HepG2 (cell line): ENCODE data around the gene ARHGEF4. TPM values are rescaled to one million over a fixed set of nuclear protein-coding genes. Genes with fewer than 3 reads are reported as not detected.

Experiments used
- ARID2 ChIP-seq: sonication (generic); formaldehyde crosslinking; IDR thresholded peaks from 2 replicates; pipeline ENCODE4 v1.8.1; 2022; ENCODE audit warnings: mild to moderate bottlenecking, missing genetic modification reagents, borderline replicate concordance
- CBFB ChIP-seq: sonication (generic); formaldehyde crosslinking; IDR thresholded peaks from 2 replicates; pipeline ENCODE4 v1.4.0; 2020; ENCODE audit warnings: missing genetic modification reagents
- NFKB2 ChIP-seq: sonication (generic); formaldehyde crosslinking; IDR thresholded peaks from 2 replicates; pipeline ENCODE4 v1.4.0; 2020; ENCODE audit warnings: missing genetic modification reagents, borderline replicate concordance
- NR3C1 ChIP-seq: sonication (generic); formaldehyde crosslinking; IDR thresholded peaks from 2 replicates; pipeline ENCODE4 v1.4.0; 2020; ENCODE audit warnings: missing genetic modification reagents
- PITX1 ChIP-seq: sonication (generic); formaldehyde crosslinking; IDR thresholded peaks from 2 replicates; pipeline ENCODE4 v1.5.1; 2020; ENCODE audit warnings: mild to moderate bottlenecking, missing genetic modification reagents
- POLR2A ChIP-seq, 2 experiments: IDR thresholded peaks; 2 replicates each; pipeline ENCODE4 v1.6.1; 2011; ENCODE audit warnings: low read depth in 2 of 2, low read length in 2 of 2, mild to moderate bottlenecking in 1 of 2, moderate library complexity in 1 of 2; ENCODE audit not compliant: insufficient read depth in 1 of 2
- SMAD1 ChIP-seq: sonication (generic); formaldehyde crosslinking; IDR thresholded peaks from 2 replicates; pipeline ENCODE4 v1.4.0; 2020; ENCODE audit warnings: missing genetic modification reagents, low read depth, mild to moderate bottlenecking, borderline replicate concordance
- ZKSCAN8 ChIP-seq: IDR thresholded peaks from 2 replicates; pipeline ENCODE4 v1.6.1; 2016; ENCODE audit warnings: borderline replicate concordance, missing genetic modification reagents, missing compliant biosample characterization
- ZNF207 ChIP-seq: fragments of 450-650 bp; IDR thresholded peaks from 2 replicates; pipeline ENCODE4 v1.6.1; 2016; ENCODE audit warnings: antibody characterized with exemption, borderline replicate concordance
- ZNF296 ChIP-seq: sonication (generic); formaldehyde crosslinking; conservative IDR thresholded peaks from 2 replicates; pipeline ENCODE4 v1.5.0; 2020; ENCODE audit warnings: mild to moderate bottlenecking, missing genetic modification reagents
- ZNF776 ChIP-seq: sonication (generic); formaldehyde crosslinking; IDR thresholded peaks from 2 replicates; pipeline ENCODE4 v1.4.0; 2020; ENCODE audit warnings: mild to moderate bottlenecking, missing genetic modification reagents
- ZNF790 ChIP-seq: sonication (generic); formaldehyde crosslinking; IDR thresholded peaks from 2 replicates; pipeline ENCODE4 v1.8.0; 2022; ENCODE audit warnings: missing genetic modification reagents, mild to moderate bottlenecking, borderline replicate concordance
- ZSCAN31 ChIP-seq: sonication (generic); formaldehyde crosslinking; IDR thresholded peaks from 2 replicates; pipeline ENCODE4 v1.5.0; 2020; ENCODE audit warnings: low read depth, mild to moderate bottlenecking, missing genetic modification reagents
- polyA plus RNA-seq, 8 experiments: library from polyadenylated mRNA; depleted of rRNA in 3 of 8; stranded (reverse) in 7 of 8; unstranded in 1 of 8; fragments of >200 nt; fragmentation: Illumina TruSeq in 4 of 8; extraction: Trizol in 4 of 8; gene quantifications; 2 replicates each; pipeline versions ENCODE4 v1.2.1 to v1.2.3, GENCODE V29; 2011 to 2016; ENCODE audit warnings: low read depth in 4 of 8, missing spikeins in 1 of 8, mixed read lengths in 1 of 8; ENCODE audit not compliant: insufficient read depth in 1 of 8
- total RNA-seq, 5 experiments: library from RNA; depleted of rRNA; stranded (reverse); fragments of >200 nt; fragmentation: Illumina TruSeq; extraction: Trizol; gene quantifications; 2 replicates each; pipeline ENCODE4 v1.2.3, GENCODE V29; 2016; ENCODE audit warnings: low read depth in 1 of 5
- TF ChIP-seq, protein P1 (sequence below): sonication (generic); formaldehyde crosslinking; IDR thresholded peaks from 2 replicates; pipeline ENCODE4 v1.4.0; 2020; ENCODE audit warnings: missing genetic modification reagents, borderline replicate concordance
- TF ChIP-seq, protein P2 (sequence below): sonication (generic); formaldehyde crosslinking; IDR thresholded peaks from 2 replicates; pipeline ENCODE4 v1.5.1; 2020; ENCODE audit warnings: mild to moderate bottlenecking, missing genetic modification reagents, moderate library complexity
- TF ChIP-seq, protein P3 (sequence below): sonication (generic); formaldehyde crosslinking; IDR thresholded peaks from 2 replicates; pipeline ENCODE4 v1.5.1; 2020; ENCODE audit warnings: mild to moderate bottlenecking, missing genetic modification reagents
- TF ChIP-seq, protein P4 (sequence below): sonication (generic); formaldehyde crosslinking; IDR thresholded peaks from 2 replicates; pipeline ENCODE4 v1.5.0; 2020; ENCODE audit warnings: missing genetic modification reagents
- TF ChIP-seq, protein P5 (sequence below): sonication (generic); formaldehyde crosslinking; IDR thresholded peaks from 2 replicates; pipeline ENCODE4 v1.8.0; 2022; ENCODE audit warnings: missing genetic modification reagents, mild to moderate bottlenecking, moderate library complexity, borderline replicate concordance

The ARHGEF4 gene
- total and polyA plus RNA-seq, 2 of the 13 experiments (the other 11 are each of a cell fraction or from before 2014, with no cell fraction given), result 0.11 to 0.13 TPM

DNA sequence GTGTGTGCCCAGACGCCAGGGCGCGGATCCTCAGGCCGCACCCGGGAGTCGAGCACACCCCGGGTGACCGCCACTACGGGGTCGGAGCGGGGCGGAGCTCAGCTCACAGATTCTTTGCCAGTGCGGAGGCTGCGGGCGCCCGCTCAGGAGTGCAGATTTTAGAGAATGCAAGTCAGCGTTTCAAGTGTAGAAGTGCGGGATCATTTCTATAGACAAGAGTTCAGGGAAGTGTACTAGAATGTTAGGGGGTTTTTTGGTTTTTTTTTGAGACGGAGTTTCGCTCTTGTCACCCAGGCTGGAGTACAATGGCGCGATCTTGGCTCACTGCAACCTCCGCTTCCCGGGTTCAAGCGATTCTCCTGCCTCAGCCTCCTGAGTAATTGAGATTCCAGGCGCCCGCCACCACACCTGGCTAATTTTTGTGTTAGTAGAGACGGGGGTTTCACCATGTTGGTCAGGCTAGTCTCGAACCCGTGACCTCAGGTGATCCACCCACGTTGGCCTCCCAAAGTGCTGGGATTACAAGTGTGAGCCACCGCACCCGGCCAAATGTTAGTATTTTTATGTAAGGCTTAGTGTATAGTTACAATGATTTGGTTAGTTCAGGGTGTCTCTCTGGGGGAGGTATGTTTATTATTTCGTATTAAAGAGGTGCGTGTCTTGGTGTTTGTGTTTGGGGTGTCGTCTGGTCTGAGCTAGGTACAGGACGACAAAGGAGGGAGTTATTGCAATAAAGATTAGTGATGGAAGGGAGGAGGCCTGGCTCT is 257.2 kb downstream of the ARHGEF4 start (continued):
- TF ChIP-seq PITX1 (CRISPR knock-in tag), result no peak; the same call in 1 of the 2 replicates
- TF ChIP-seq CBFB (CRISPR knock-in tag), result no peak
- no peak for TF ChIP-seq ZNF790 (CRISPR knock-in tag)
- TF ChIP-seq ARID2 (CRISPR knock-in tag), result peak; percentile 23; the same call in 1 of the 2 replicates
- TF ChIP-seq NR3C1 (CRISPR knock-in tag), result no peak
- TF ChIP-seq NFKB2 (CRISPR knock-in tag), result no peak; the same call in 1 of the 2 replicates
- no peak for TF ChIP-seq ZNF776 (CRISPR knock-in tag)
- no peak for TF ChIP-seq ZKSCAN8 (CRISPR knock-in tag)
- no peak for TF ChIP-seq SMAD1 (CRISPR knock-in tag)
- no peak for TF ChIP-seq ZNF296 (CRISPR knock-in tag)
- TF ChIP-seq POLR2A (IDR thresholded peaks at IDR 0.05; ENCODE audit: insufficient read depth in 1 of 2, low read depth in 2 of 2, low read length in 2 of 2), result no peak
- TF ChIP-seq, protein P1, sequence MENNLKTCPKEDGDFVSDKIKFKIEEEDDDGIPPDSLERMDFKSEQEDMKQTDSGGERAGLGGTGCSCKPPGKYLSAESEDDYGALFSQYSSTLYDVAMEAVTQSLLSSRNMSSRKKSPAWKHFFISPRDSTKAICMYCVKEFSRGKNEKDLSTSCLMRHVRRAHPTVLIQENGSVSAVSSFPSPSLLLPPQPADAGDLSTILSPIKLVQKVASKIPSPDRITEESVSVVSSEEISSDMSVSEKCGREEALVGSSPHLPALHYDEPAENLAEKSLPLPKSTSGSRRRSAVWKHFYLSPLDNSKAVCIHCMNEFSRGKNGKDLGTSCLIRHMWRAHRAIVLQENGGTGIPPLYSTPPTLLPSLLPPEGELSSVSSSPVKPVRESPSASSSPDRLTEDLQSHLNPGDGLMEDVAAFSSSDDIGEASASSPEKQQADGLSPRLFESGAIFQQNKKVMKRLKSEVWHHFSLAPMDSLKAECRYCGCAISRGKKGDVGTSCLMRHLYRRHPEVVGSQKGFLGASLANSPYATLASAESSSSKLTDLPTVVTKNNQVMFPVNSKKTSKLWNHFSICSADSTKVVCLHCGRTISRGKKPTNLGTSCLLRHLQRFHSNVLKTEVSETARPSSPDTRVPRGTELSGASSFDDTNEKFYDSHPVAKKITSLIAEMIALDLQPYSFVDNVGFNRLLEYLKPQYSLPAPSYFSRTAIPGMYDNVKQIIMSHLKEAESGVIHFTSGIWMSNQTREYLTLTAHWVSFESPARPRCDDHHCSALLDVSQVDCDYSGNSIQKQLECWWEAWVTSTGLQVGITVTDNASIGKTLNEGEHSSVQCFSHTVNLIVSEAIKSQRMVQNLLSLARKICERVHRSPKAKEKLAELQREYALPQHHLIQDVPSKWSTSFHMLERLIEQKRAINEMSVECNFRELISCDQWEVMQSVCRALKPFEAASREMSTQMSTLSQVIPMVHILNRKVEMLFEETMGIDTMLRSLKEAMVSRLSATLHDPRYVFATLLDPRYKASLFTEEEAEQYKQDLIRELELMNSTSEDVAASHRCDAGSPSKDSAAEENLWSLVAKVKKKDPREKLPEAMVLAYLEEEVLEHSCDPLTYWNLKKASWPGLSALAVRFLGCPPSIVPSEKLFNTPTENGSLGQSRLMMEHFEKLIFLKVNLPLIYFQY (CRISPR knock-in tag), result no peak
- TF ChIP-seq, protein P2, sequence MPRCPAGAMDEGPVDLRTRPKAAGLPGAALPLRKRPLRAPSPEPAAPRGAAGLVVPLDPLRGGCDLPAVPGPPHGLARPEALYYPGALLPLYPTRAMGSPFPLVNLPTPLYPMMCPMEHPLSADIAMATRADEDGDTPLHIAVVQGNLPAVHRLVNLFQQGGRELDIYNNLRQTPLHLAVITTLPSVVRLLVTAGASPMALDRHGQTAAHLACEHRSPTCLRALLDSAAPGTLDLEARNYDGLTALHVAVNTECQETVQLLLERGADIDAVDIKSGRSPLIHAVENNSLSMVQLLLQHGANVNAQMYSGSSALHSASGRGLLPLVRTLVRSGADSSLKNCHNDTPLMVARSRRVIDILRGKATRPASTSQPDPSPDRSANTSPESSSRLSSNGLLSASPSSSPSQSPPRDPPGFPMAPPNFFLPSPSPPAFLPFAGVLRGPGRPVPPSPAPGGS, result no peak
- TF ChIP-seq, protein P3, sequence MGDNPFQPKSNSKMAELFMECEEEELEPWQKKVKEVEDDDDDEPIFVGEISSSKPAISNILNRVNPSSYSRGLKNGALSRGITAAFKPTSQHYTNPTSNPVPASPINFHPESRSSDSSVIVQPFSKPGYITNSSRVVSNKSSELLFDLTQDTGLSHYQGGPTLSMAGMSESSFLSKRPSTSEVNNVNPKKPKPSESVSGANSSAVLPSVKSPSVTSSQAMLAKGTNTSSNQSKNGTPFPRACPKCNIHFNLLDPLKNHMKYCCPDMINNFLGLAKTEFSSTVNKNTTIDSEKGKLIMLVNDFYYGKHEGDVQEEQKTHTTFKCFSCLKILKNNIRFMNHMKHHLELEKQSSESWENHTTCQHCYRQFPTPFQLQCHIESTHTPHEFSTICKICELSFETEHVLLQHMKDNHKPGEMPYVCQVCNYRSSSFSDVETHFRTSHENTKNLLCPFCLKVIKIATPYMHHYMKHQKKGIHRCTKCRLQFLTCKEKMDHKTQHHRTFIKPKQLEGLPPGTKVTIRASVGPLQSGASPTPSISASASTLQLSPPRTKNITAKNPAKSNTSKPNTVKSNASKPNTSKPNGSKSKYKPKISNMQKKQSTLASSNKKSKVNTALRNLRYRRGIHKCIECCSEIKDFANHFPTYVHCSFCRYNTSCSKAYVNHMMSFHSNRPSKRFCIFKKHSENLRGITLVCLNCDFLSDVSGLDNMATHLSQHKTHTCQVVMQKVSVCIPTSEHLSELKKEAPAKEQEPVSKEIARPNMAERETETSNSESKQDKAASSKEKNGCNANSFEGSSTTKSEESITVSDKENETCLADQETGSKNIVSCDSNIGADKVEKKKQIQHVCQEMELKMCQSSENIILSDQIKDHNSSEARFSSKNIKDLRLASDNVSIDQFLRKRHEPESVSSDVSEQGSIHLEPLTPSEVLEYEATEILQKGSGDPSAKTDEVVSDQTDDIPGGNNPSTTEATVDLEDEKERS (CRISPR knock-in tag), result no peak
- TF ChIP-seq, protein P4, sequence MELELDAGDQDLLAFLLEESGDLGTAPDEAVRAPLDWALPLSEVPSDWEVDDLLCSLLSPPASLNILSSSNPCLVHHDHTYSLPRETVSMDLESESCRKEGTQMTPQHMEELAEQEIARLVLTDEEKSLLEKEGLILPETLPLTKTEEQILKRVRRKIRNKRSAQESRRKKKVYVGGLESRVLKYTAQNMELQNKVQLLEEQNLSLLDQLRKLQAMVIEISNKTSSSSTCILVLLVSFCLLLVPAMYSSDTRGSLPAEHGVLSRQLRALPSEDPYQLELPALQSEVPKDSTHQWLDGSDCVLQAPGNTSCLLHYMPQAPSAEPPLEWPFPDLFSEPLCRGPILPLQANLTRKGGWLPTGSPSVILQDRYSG (CRISPR knock-in tag), result no peak
- TF ChIP-seq ZNF207, result no peak
- TF ChIP-seq ZSCAN31 (CRISPR knock-in tag), result no peak
- TF ChIP-seq, protein P5, sequence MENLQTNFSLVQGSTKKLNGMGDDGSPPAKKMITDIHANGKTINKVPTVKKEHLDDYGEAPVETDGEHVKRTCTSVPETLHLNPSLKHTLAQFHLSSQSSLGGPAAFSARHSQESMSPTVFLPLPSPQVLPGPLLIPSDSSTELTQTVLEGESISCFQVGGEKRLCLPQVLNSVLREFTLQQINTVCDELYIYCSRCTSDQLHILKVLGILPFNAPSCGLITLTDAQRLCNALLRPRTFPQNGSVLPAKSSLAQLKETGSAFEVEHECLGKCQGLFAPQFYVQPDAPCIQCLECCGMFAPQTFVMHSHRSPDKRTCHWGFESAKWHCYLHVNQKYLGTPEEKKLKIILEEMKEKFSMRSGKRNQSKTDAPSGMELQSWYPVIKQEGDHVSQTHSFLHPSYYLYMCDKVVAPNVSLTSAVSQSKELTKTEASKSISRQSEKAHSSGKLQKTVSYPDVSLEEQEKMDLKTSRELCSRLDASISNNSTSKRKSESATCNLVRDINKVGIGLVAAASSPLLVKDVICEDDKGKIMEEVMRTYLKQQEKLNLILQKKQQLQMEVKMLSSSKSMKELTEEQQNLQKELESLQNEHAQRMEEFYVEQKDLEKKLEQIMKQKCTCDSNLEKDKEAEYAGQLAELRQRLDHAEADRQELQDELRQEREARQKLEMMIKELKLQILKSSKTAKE, result no peak
